Stimulated activated naive CD8-positive, alpha-beta T cell treated with anti-CD3 and anti-CD28 coated beads, Interleukin-15, Interleukin-2, amounts not matched to agents 100 ng/mL and 50 ng/mL, for 24 hours (primary cell): ENCODE measurements around the gene PRKCA.

Source experiments
- H3K27ac Mint-ChIP-seq: one replicate; pipeline ENCODE4 v1.8.0; 2021; ENCODE audit warnings: mild to moderate bottlenecking, mixed read lengths
- H3K27me3 Mint-ChIP-seq: one replicate; pipeline ENCODE4 v1.8.0; 2021; ENCODE audit warnings: mixed read lengths
- H3K36me3 Mint-ChIP-seq: one replicate; pipeline ENCODE4 v1.8.0; 2021; ENCODE audit warnings: low read depth, mixed read lengths
- H3K4me1 Mint-ChIP-seq: one replicate; pipeline ENCODE4 v1.8.0; 2021; ENCODE audit warnings: low read depth, mixed read lengths
- H3K4me3 Mint-ChIP-seq: one replicate; pipeline ENCODE4 v1.8.0; 2021; ENCODE audit warnings: mild to moderate bottlenecking, mixed read lengths
- H3K9me3 Mint-ChIP-seq: one replicate; pipeline ENCODE4 v1.8.0; 2021; ENCODE audit warnings: mixed read lengths

Gene PRKCA

GRCh38 chr17:66860204-66860603, 557.8 kb downstream of the PRKCA start:
- H3K27me3 Mint-ChIP-seq = peaks cover 9% of the 10 kb centered on the region
- H3K36me3 Mint-ChIP-seq = no peaks in the 10 kb centered on the region
- no peak overlapping the region for H3K27ac Mint-ChIP-seq
- H3K9me3 Mint-ChIP-seq = no peaks in the 10 kb centered on the region
- H3K4me3 Mint-ChIP-seq = no peak overlapping the region
- peaks cover 3% of the 10 kb centered on the region for H3K4me1 Mint-ChIP-seq
